HG03575 (cell line): Measurements from ENCODE around the gene STPG2.

Experiments
- ATAC-seq: cut with Tn5 transposase; IDR thresholded peaks from one replicate; pipeline ENCODE4 v1.9.1; 2021; ENCODE audit not compliant: unreplicated experiment, insufficient number of reproducible peaks, low FRiP score; ENCODE audit errors: extremely low read depth

STPG2 gene

GRCh38 chr4:97868097-97868496 is 275.2 kb downstream of the STPG2 start:
- no peak for ATAC-seq

GRCh38 chr4:97867557-97868091 is 275.7 kb downstream of the STPG2 start:
- no peak for ATAC-seq

GRCh38 chr4:97866821-97867556 is 276.3 kb downstream of the STPG2 start:
- no peak for ATAC-seq

- no peak for ATAC-seq
These were observed 292.2 kb downstream of the STPG2 start for GRCh38 chr4:97851115-97851514.

- ATAC-seq: no peak
These were observed 297.5 kb downstream of the STPG2 start for GRCh38 chr4:97845758-97846157.

- ATAC-seq: no peak
These were observed 301.8 kb downstream of the STPG2 start for GRCh38 chr4:97841512-97841911.

- no peak for ATAC-seq
These were observed 306.6 kb downstream of the STPG2 start for GRCh38 chr4:97836662-97837061.

- no peak for ATAC-seq
These were observed 314.6 kb downstream of the STPG2 start for GRCh38 chr4:97828646-97829045.

GRCh38 chr4:97819294-97819693 is 324.0 kb downstream of the STPG2 start:
- ATAC-seq: no peak

- ATAC-seq: no peak
These were observed 330.5 kb downstream of the STPG2 start for GRCh38 chr4:97812768-97813167.

- ATAC-seq: no peak
These were observed 356.9 kb downstream of the STPG2 start for GRCh38 chr4:97786306-97786920.

- ATAC-seq: no peak
These were observed 365.1 kb downstream of the STPG2 start for GRCh38 chr4:97778174-97778573.

- ATAC-seq: no peak
These were observed 368.8 kb downstream of the STPG2 start for GRCh38 chr4:97774347-97774989.

- no peak for ATAC-seq
These were observed 373.1 kb downstream of the STPG2 start for GRCh38 chr4:97770222-97770621.

- ATAC-seq: no peak
These were observed 381.2 kb downstream of the STPG2 start for GRCh38 chr4:97762115-97762512.

- ATAC-seq: no peak
These were observed 381.7 kb downstream of the STPG2 start for GRCh38 chr4:97761445-97762114.

GRCh38 chr4:97759785-97760184 is 383.5 kb downstream of the STPG2 start:
- no peak for ATAC-seq

- ATAC-seq: no peak
These were observed 390.7 kb downstream of the STPG2 start for GRCh38 chr4:97752599-97752998.

- no peak for ATAC-seq
These were observed 395.3 kb downstream of the STPG2 start for GRCh38 chr4:97747945-97748344.
